H1 (cell line): ENCODE data around the gene NOSIP. TPM values are rescaled to one million over a fixed set of nuclear protein-coding genes. Genes with fewer than 3 reads are reported as not detected.

Source experiments
- CTCF ChIA-PET: fragments of 300-600 bp; sonication (Branson Sonifier 250); formaldehyde crosslinking; loops from one replicate; lab custom pipeline; 2021; ENCODE audit not compliant: partially characterized antibody; lab: Charles Lee
- POLR2A ChIA-PET: fragments of 300-600 bp; sonication (Branson Sonifier 250); formaldehyde crosslinking; loops from one replicate; lab custom pipeline; 2021; ENCODE audit warnings: inconsistent platforms; ENCODE audit not compliant: partially characterized antibody; lab: Charles Lee
- DNase-seq, 2 experiments: peaks; one replicate each; pipeline versions ENCODE4 v3.0.0 to v3.0.0-alpha.2; 2010 to 2022; ENCODE audit warnings: low spot score in 2 of 2, low read depth in 1 of 2, mixed read lengths in 1 of 2
- FAIRE-seq: peaks from 2 replicates; lab custom pipeline; 2011; peaks lifted over from hg19 to GRCh38; lab: Jason Lieb, UNC
- H2AFZ ChIP-seq: 2 replicates; pipeline ENCODE4 v1.8.1; 2012; ENCODE audit warnings: low read length, inconsistent platforms
- H2AK5ac ChIP-seq: 2 replicates; pipeline ENCODE4 v1.6.1; 2013; ENCODE audit warnings: low read depth, low read length
- H2BK120ac ChIP-seq: replicated peaks from 2 replicates; pipeline ENCODE3; 2013; ENCODE audit warnings: low read depth, low read length, inconsistent platforms
- H2BK12ac ChIP-seq: 2 replicates; pipeline ENCODE4 v1.6.1; 2013; ENCODE audit warnings: low read depth, low read length
- H2BK15ac ChIP-seq: 2 replicates; pipeline ENCODE4 v1.6.1; 2013; ENCODE audit warnings: low read length
- H2BK20ac ChIP-seq: 2 replicates; pipeline ENCODE4 v1.6.1; 2013; ENCODE audit warnings: low read length
- H2BK5ac ChIP-seq: 2 replicates; pipeline ENCODE4 v1.6.1; 2013; ENCODE audit warnings: low read depth, low read length
- H3K14ac ChIP-seq: 2 replicates; pipeline ENCODE4 v1.6.1; 2013; ENCODE audit warnings: inconsistent platforms; ENCODE audit not compliant: insufficient read length
- H3K18ac ChIP-seq: 2 replicates; pipeline ENCODE4 v1.6.1; 2013; ENCODE audit warnings: low read length; ENCODE audit errors: extremely low read depth
- H3K23ac ChIP-seq: 2 replicates; pipeline ENCODE4 v1.6.1; 2013; ENCODE audit warnings: inconsistent platforms; ENCODE audit not compliant: insufficient read length
- H3K23me2 ChIP-seq: 2 replicates; pipeline ENCODE4 v1.6.1; 2013; ENCODE audit warnings: low read depth, low read length
- H3K27ac ChIP-seq: 2 replicates; pipeline ENCODE4 v1.6.1; 2011; ENCODE audit warnings: low read depth, low read length, inconsistent platforms
- H3K27me3 ChIP-seq, 4 experiments: replicated peaks in 1 of 4; 1 replicate in 1 of 4; 2 replicates in 3 of 4; pipeline versions ENCODE4 v1.6.1 to v1.8.1; 2011 to 2013; ENCODE audit warnings: low read length in 3 of 4, mild to moderate bottlenecking in 3 of 4, inconsistent platforms in 2 of 4, mixed read lengths in 2 of 4, moderate library complexity in 1 of 4; ENCODE audit not compliant: control insufficient read depth in 3 of 4, insufficient read depth in 3 of 4; ENCODE audit errors: extremely low read depth in 1 of 4
- H3K36me3 ChIP-seq, 4 experiments: 2 replicates each; pipeline versions ENCODE4 v1.6.1 to v1.8.1; 2011 to 2013; ENCODE audit warnings: mild to moderate bottlenecking in 4 of 4, low read length in 3 of 4, moderate library complexity in 2 of 4, control low read depth in 1 of 4, inconsistent platforms in 1 of 4; ENCODE audit not compliant: insufficient read depth in 4 of 4, control insufficient read depth in 2 of 4
- H3K4ac ChIP-seq: replicated peaks from 2 replicates; pipeline ENCODE3; 2013; ENCODE audit warnings: low read length, low read depth, mixed read lengths, inconsistent platforms; ENCODE audit not compliant: insufficient read length
- H3K4me1 ChIP-seq, 4 experiments: replicated peaks in 1 of 4; 1 replicate in 1 of 4; 2 replicates in 3 of 4; pipeline versions ENCODE4 v1.6.1 to v1.8.1; 2011 to 2013; ENCODE audit warnings: low read length in 3 of 4, inconsistent platforms in 2 of 4, mixed read lengths in 1 of 4; ENCODE audit not compliant: insufficient read depth in 4 of 4, control insufficient read depth in 3 of 4
- H3K4me2 ChIP-seq, 2 experiments: 2 replicates each; pipeline versions ENCODE4 v1.6.1 to v1.8.1; 2011 to 2013; ENCODE audit warnings: low read depth in 2 of 2, low read length in 2 of 2, control low read depth in 1 of 2, inconsistent platforms in 1 of 2, mild to moderate bottlenecking in 1 of 2; ENCODE audit not compliant: insufficient read depth in 1 of 2
- H3K4me3 ChIP-seq, 4 experiments: fragments of 200-600, 300-600 bp in 1 of 4; sonication (generic), shearing (Covaris generic), sonication (Bioruptor Twin) in 1 of 4; 2 replicates each; pipeline versions ENCODE4 v1.5.1 to v1.8.1; 2011 to 2016; ENCODE audit warnings: low read length in 4 of 4, low read depth in 3 of 4, control low read depth in 2 of 4, inconsistent platforms in 2 of 4, mild to moderate bottlenecking in 2 of 4, mixed read lengths in 1 of 4, moderate library complexity in 1 of 4; ENCODE audit not compliant: insufficient read depth in 2 of 4; ENCODE audit errors: extremely low read depth in 1 of 4
- H3K56ac ChIP-seq: replicated peaks from 2 replicates; pipeline ENCODE3; 2013; ENCODE audit warnings: low read depth, mild to moderate bottlenecking, mixed read lengths, low read length, inconsistent platforms; ENCODE audit not compliant: insufficient read length
- H3K79me1 ChIP-seq: 2 replicates; pipeline ENCODE4 v1.6.1; 2013; ENCODE audit warnings: low read depth, low read length, control low read depth
- H3K79me2 ChIP-seq, 2 experiments: 2 replicates each; pipeline versions ENCODE4 v1.6.1 to v1.8.1; 2012 to 2013; ENCODE audit warnings: low read length in 2 of 2, mild to moderate bottlenecking in 2 of 2, inconsistent platforms in 1 of 2; ENCODE audit not compliant: insufficient read depth in 2 of 2, control insufficient read depth in 1 of 2
- H3K9ac ChIP-seq, 4 experiments: replicated peaks in 1 of 4; 1 replicate in 1 of 4; 2 replicates in 3 of 4; pipeline versions ENCODE4 v1.6.1 to v1.8.1; 2011 to 2013; ENCODE audit warnings: low read depth in 3 of 4, low read length in 3 of 4, control low read depth in 2 of 4, mild to moderate bottlenecking in 2 of 4, moderate library complexity in 2 of 4, inconsistent platforms in 1 of 4; ENCODE audit errors: extremely low read depth in 1 of 4
- H3K9me3 ChIP-seq, 2 experiments: 2 replicates each; pipeline versions ENCODE4 v1.6.1 to v1.8.1; 2012 to 2013; ENCODE audit warnings: mild to moderate bottlenecking in 2 of 2, moderate library complexity in 2 of 2, control low read depth in 1 of 2, inconsistent platforms in 1 of 2, low read depth in 1 of 2, low read length in 1 of 2, mixed read lengths in 1 of 2; ENCODE audit not compliant: insufficient read depth in 2 of 2
- H4K20me1 ChIP-seq, 2 experiments: replicated peaks in 1 of 2; 2 replicates each; pipeline versions ENCODE3 to v1.8.1; 2011 to 2013; ENCODE audit warnings: inconsistent platforms in 2 of 2, low read length in 2 of 2, mild to moderate bottlenecking in 1 of 2; ENCODE audit not compliant: insufficient read depth in 2 of 2, control insufficient read depth in 1 of 2
- H4K5ac ChIP-seq: 2 replicates; pipeline ENCODE4 v1.6.1; 2013; ENCODE audit warnings: low read length, low read depth, mixed read lengths, inconsistent platforms; ENCODE audit not compliant: insufficient read length
- H4K8ac ChIP-seq: 2 replicates; pipeline ENCODE4 v1.8.0; 2013; ENCODE audit warnings: mild to moderate bottlenecking, moderate library complexity, low read length, inconsistent platforms; ENCODE audit not compliant: insufficient read depth; ENCODE audit errors: extremely low read depth
- H4K91ac ChIP-seq: replicated peaks from 2 replicates; pipeline ENCODE3; 2013; ENCODE audit warnings: low read length, mixed read lengths, inconsistent platforms; ENCODE audit not compliant: insufficient read length
- EZH2 ChIP-seq: fragments of 200-600 bp; sonication (generic); IDR thresholded peaks from 2 replicates; pipeline ENCODE4 v1.7.1; 2012; ENCODE audit warnings: low read depth, mild to moderate bottlenecking, moderate library complexity, low read length, inconsistent platforms; ENCODE audit not compliant: severe bottlenecking
- GTF2F1 ChIP-seq: IDR thresholded peaks from 2 replicates; pipeline ENCODE4 v1.6.1; 2012; ENCODE audit warnings: low read depth, low read length, improper control_type of control experiment, borderline replicate concordance
- KDM5A ChIP-seq: fragments of 200-600 bp; IDR thresholded peaks from 2 replicates; pipeline ENCODE4 v1.7.1; 2012; ENCODE audit warnings: mild to moderate bottlenecking, low read length, inconsistent platforms, mixed read lengths
- RFX5 ChIP-seq: IDR thresholded peaks from 2 replicates; pipeline ENCODE4 v1.6.1; 2011; ENCODE audit warnings: low read depth, low read length, improper control_type of control experiment, borderline replicate concordance
- SIX5 ChIP-seq: IDR thresholded peaks from 2 replicates; pipeline ENCODE4 v1.6.1; 2011; ENCODE audit warnings: mild to moderate bottlenecking, low read depth, low read length
- TAF1 ChIP-seq: IDR thresholded peaks from 2 replicates; pipeline ENCODE4 v1.6.1; 2011; ENCODE audit warnings: mild to moderate bottlenecking, low read depth, low read length
- USF2 ChIP-seq: IDR thresholded peaks from 2 replicates; pipeline ENCODE4 v1.6.1; 2011; ENCODE audit warnings: low read length, improper control_type of control experiment
- YY1 ChIP-seq: IDR thresholded peaks from 2 replicates; pipeline ENCODE4 v1.6.1; 2011; ENCODE audit warnings: low read depth, mild to moderate bottlenecking, low read length
- ZNF274 ChIP-seq: IDR thresholded peaks from 2 replicates; pipeline ENCODE4 v1.7.0; 2012; ENCODE audit warnings: low read length, borderline replicate concordance; ENCODE audit errors: extremely low read depth
- WGBS, 2 experiments: shearing (Covaris generic) in 1 of 2; methylation state at CpG; one replicate each; pipeline versions ENCODE4 v1.1.6 to v1.1.7; 2013 to 2015; ENCODE audit warnings: low lambda C conversion rate in 2 of 2, mixed read lengths in 2 of 2, inconsistent platforms in 1 of 2, low coverage in 1 of 2, missing lambda C conversion rate in 1 of 2; ENCODE audit not compliant: insufficient replicate concordance in 2 of 2, insufficient coverage in 1 of 2, insufficient read length in 1 of 2; ENCODE audit errors: extremely low coverage in 1 of 2, missing lambda C conversion rate in 1 of 2; 5-methylcytosine and 5-hydroxymethylcytosine counted together
- polyA plus RNA-seq, 7 experiments: library from polyadenylated mRNA; depleted of rRNA in 3 of 7; stranded (reverse) in 5 of 7; unstranded in 2 of 7; fragments of >200 nt in 5 of 7; fragments of 200-250 nt in 2 of 7; gene quantifications; 1 replicate in 5 of 7; 2 replicates in 1 of 7; 4 replicates in 1 of 7; pipeline versions ENCODE4 v1.2.1 to v1.2.3, GENCODE V29; 2011 to 2013; ENCODE audit warnings: missing spikeins in 2 of 7, mixed read lengths in 2 of 7
- total RNA-seq: library from RNA; stranded (reverse); fragmentation: NEBNext Ultra II Directional; extraction: Animal tissue kit (Norgen Biotek cat#: 25700); gene quantifications from 2 replicates; pipeline ENCODE4 v1.2.1, GENCODE V29; 2021

NOSIP gene
- total and polyA plus RNA-seq, 2 of the 8 experiments (the other 6 are each of a cell fraction or from before 2014, with no cell fraction given), result 85.1 to 192 TPM

- Histone ChIP-seq H3K4me1 (peaks cover 2 to 5% (median 4%) of the 10 kb centered on the region in 4 experiments; a peak in 5 of 7 replicates), H3K56ac (no peak overlapping the region), H3K23ac (no peak overlapping the region), H3K18ac (no peak overlapping the region), H3K4ac (no peak overlapping the region), H3K4me3 (no peak overlapping the region), H3K36me3 (peaks cover 0 to 8% (median 4%) of the 10 kb centered on the region in 4 experiments; a peak in 4 of 8 replicates), H2AK5ac (no peak overlapping the region), H4K8ac (no peak overlapping the region), H3K9ac (no peak overlapping the region; a peak in 1 of 7 replicates), H3K79me1 (peaks cover 2% of the 10 kb centered on the region; the same call in 1 of the 2 replicates), H2BK12ac (no peak overlapping the region), H4K5ac (no peak overlapping the region), H3K23me2 (no peaks in the 10 kb centered on the region), H4K91ac (no peak overlapping the region), H2BK20ac (no peak overlapping the region), H2BK15ac (no peak overlapping the region), H3K14ac (no peak overlapping the region)
- POLR2A ChIA-PET, result interaction anchor here (0.7 to 1.7 kb wide), 6 partner anchors 14 to 127 kb away, joined by 3 to 5 read pairs (median 3); partner anchors contain the start of gene RPS11
- CTCF ChIA-PET, result interaction anchor here (0.8 to 8.1 kb wide), 6 partner anchors 9 to 71 kb away, joined by 3 to 240 read pairs (median 6); no protein-coding TSS in a partner anchor
- FAIRE-seq (no peak), DNase-seq (no peak)
- no peak for TF ChIP-seq ZNF274
- TF ChIP-seq KDM5A, result no peak
- no peak for TF ChIP-seq USF2
- TF ChIP-seq TAF1, result no peak
- TF ChIP-seq SIX5, result no peak
- no peak for TF ChIP-seq RFX5
- TF ChIP-seq EZH2, result no peak
- TF ChIP-seq YY1, result no peak
- TF ChIP-seq GTF2F1, result no peak
- TF ChIP-seq, all 59 proteins: peak for 0
- Histone ChIP-seq H2BK120ac (no peak overlapping the region), H2AFZ (no peak overlapping the region), H3K79me2 (peaks cover 0 to 42% of the 10 kb centered on the region in 2 experiments; a peak in 3 of 4 replicates), H3K4me2 (no peak overlapping the region), H4K20me1 (peaks cover 8 to 9% of the 10 kb centered on the region in 2 experiments), H3K9me3 (no peaks in the 10 kb centered on the region), H3K27ac (no peak overlapping the region), H2BK5ac (no peak overlapping the region), H3K27me3 (no peaks in the 10 kb centered on the region)
- 95% methylated on average over 2 of the region's 2 CpGs; no CpG with 5 or more reads in 1 of the 2 experiments for WGBS, 2 experiments
Measured at GRCh38 chr19:49574206-49574755, 6.1 kb downstream of the NOSIP start.
